Mesothelial cell of epicardium (in vitro differentiated cells): Measurements from ENCODE around the gene SIRT4. TPM values are rescaled to one million over a fixed set of nuclear protein-coding genes. Genes with fewer than 3 reads are reported as not detected.

ENCODE experiments used
- DNase-seq, 2 experiments: peaks; one replicate each; pipeline ENCODE4 v3.0.0; 2021; ENCODE audit warnings: low spot score in 2 of 2; ENCODE audit not compliant: unreplicated experiment in 2 of 2
- H3K27ac Mint-ChIP-seq: 2 replicates; pipeline ENCODE4 v1.8.0; 2021; ENCODE audit warnings: mixed read lengths
- H3K27me3 Mint-ChIP-seq: 2 replicates; pipeline ENCODE4 v1.8.0; 2021; ENCODE audit warnings: low read depth, mixed read lengths
- H3K36me3 Mint-ChIP-seq: 2 replicates; pipeline ENCODE4 v1.8.0; 2021; ENCODE audit warnings: mixed read lengths
- H3K4me1 Mint-ChIP-seq: 2 replicates; pipeline ENCODE4 v1.8.0; 2021; ENCODE audit warnings: mixed read lengths
- H3K4me3 Mint-ChIP-seq: 2 replicates; pipeline ENCODE4 v1.8.0; 2021; ENCODE audit warnings: mild to moderate bottlenecking, moderate library complexity, mixed read lengths
- H3K9me3 Mint-ChIP-seq: 2 replicates; pipeline ENCODE4 v1.8.0; 2021; ENCODE audit warnings: mixed read lengths
- CTCF ChIP-seq: fragments of 200-600 bp; sonication (generic); IDR thresholded peaks from one replicate; pipeline ENCODE4 v1.5.0; 2021; ENCODE audit warnings: antibody characterized with exemption; ENCODE audit not compliant: unreplicated experiment
- total RNA-seq: library from RNA; stranded (reverse); gene quantifications from 3 replicates; pipeline ENCODE4 v1.2.1, GENCODE V29; 2021

The SIRT4 gene
- total RNA-seq, 1 donor from 2014 or later: 3.9 TPM

- Mint-ChIP-seq H3K36me3 (no peaks in the 10 kb centered on the region), H3K27me3 (no peaks in the 10 kb centered on the region), H3K27ac (no peak overlapping the region), H3K9me3 (no peaks in the 10 kb centered on the region), H3K4me3 (no peak overlapping the region), H3K4me1 (peaks cover 25% of the 10 kb centered on the region)
- no peak for TF ChIP-seq CTCF
- DNase-seq: no peak
These were observed 34.4 kb upstream of the SIRT4 start for GRCh38 chr12:120267736-120268135.

GRCh38 chr12:120276734-120277133, 25.4 kb upstream of the SIRT4 start:
- Mint-ChIP-seq H3K36me3 (no peaks in the 10 kb centered on the region), H3K4me3 (no peak overlapping the region), H3K27me3 (no peaks in the 10 kb centered on the region), H3K27ac (no peak overlapping the region), H3K9me3 (peaks cover 4% of the 10 kb centered on the region), H3K4me1 (no peaks in the 10 kb centered on the region)
- TF ChIP-seq CTCF: no peak
- DNase-seq: no peak

GRCh38 chr12:120278137-120279069, 23.7 kb upstream of the SIRT4 start:
- Mint-ChIP-seq H3K4me3 (no peak overlapping the region), H3K9me3 (peaks cover 4% of the 10 kb centered on the region), H3K4me1 (peaks cover 2% of the 10 kb centered on the region), H3K27ac (no peak overlapping the region), H3K36me3 (no peaks in the 10 kb centered on the region), H3K27me3 (no peaks in the 10 kb centered on the region)
- no peak for DNase-seq
- TF ChIP-seq CTCF: no peak

GRCh38 chr12:120283318-120283717, 18.8 kb upstream of the SIRT4 start:
- TF ChIP-seq CTCF: no peak
- peak overlapping the region; percentile 82 for H3K27ac Mint-ChIP-seq
- DNase-seq: no peak

GRCh38 chr12:120284381-120284780, 17.7 kb upstream of the SIRT4 start:
- no peak for TF ChIP-seq CTCF
- no peaks in the 10 kb centered on the region for H3K27me3 Mint-ChIP-seq
- DNase-seq: no peak
- H3K4me1 Mint-ChIP-seq: peaks cover 9% of the 10 kb centered on the region
- H3K36me3 Mint-ChIP-seq: no peaks in the 10 kb centered on the region
- no peak overlapping the region for H3K4me3 Mint-ChIP-seq
- no peaks in the 10 kb centered on the region for H3K9me3 Mint-ChIP-seq
- H3K27ac Mint-ChIP-seq: no peak overlapping the region

More at GRCh38 chr12:120283318-120283717, 18.8 kb upstream of the SIRT4 start:
- peaks cover 4% of the 10 kb centered on the region for H3K9me3 Mint-ChIP-seq
- H3K4me1 Mint-ChIP-seq: peaks cover 9% of the 10 kb centered on the region
- H3K36me3 Mint-ChIP-seq: no peaks in the 10 kb centered on the region
- H3K4me3 Mint-ChIP-seq: no peak overlapping the region
- no peaks in the 10 kb centered on the region for H3K27me3 Mint-ChIP-seq
